Parathyroid adenoma (tissue), 2 donors: ENCODE measurements around the gene SOX5.
"Not testable (repeated sequence)": the region's sequence is repeated elsewhere in the genome, so short reads cannot be mapped to it uniquely, and the experiment has no call there.

Experiments used
- H2AFZ ChIP-seq: fragments of 300-600 bp; sonication (generic); one replicate; pipeline ENCODE4 v1.7.0; 2017; ENCODE audit warnings: antibody characterized with exemption, mild to moderate bottlenecking
- H3K27ac ChIP-seq: fragments of 300-600 bp; sonication (generic); one replicate; pipeline ENCODE4 v1.7.0; 2017
- H3K27me3 ChIP-seq: fragments of 300-600 bp; sonication (generic); one replicate; pipeline ENCODE4 v1.7.0; 2017; ENCODE audit warnings: low read length; ENCODE audit not compliant: control insufficient read depth, insufficient read depth
- H3K36me3 ChIP-seq: fragments of 300-600 bp; sonication (generic); one replicate; pipeline ENCODE4 v1.7.0; 2017; ENCODE audit warnings: low read length; ENCODE audit not compliant: control insufficient read depth, insufficient read depth
- H3K4me1 ChIP-seq: fragments of 300-600 bp; sonication (generic); one replicate; pipeline ENCODE4 v1.7.0; 2017; ENCODE audit warnings: control low read depth
- H3K4me2 ChIP-seq: fragments of 300-600 bp; sonication (generic); one replicate; pipeline ENCODE4 v1.7.0; 2017; ENCODE audit warnings: low read length
- H3K4me3 ChIP-seq: fragments of 300-600 bp; sonication (generic); one replicate; pipeline ENCODE4 v1.7.0; 2017; ENCODE audit warnings: low read depth, low read length
- H3K79me2 ChIP-seq: fragments of 300-600 bp; sonication (generic); one replicate; pipeline ENCODE4 v1.7.0; 2017; ENCODE audit warnings: control low read depth
- H3K9ac ChIP-seq: fragments of 300-600 bp; sonication (generic); one replicate; pipeline ENCODE4 v1.7.0; 2017; ENCODE audit warnings: mild to moderate bottlenecking
- H3K9me3 ChIP-seq: fragments of 300-600 bp; sonication (generic); one replicate; pipeline ENCODE4 v1.7.0; 2017; ENCODE audit warnings: low read length; ENCODE audit not compliant: control insufficient read depth
- CTCF ChIP-seq: fragments of 300-600 bp; sonication (generic); IDR thresholded peaks from one replicate; pipeline ENCODE4 v1.7.0; 2017; ENCODE audit warnings: antibody characterized with exemption, mild to moderate bottlenecking
- donor health status: primary hyperparathyroidism.

Gene SOX5

GRCh38 chr12:23729359-23729758 is 220.1 kb downstream of the SOX5 start:
- no peak overlapping the region for H3K4me2 ChIP-seq
- H3K27me3 ChIP-seq: no peaks in the 10 kb centered on the region
- no peaks in the 10 kb centered on the region for H3K9me3 ChIP-seq

DNA sequence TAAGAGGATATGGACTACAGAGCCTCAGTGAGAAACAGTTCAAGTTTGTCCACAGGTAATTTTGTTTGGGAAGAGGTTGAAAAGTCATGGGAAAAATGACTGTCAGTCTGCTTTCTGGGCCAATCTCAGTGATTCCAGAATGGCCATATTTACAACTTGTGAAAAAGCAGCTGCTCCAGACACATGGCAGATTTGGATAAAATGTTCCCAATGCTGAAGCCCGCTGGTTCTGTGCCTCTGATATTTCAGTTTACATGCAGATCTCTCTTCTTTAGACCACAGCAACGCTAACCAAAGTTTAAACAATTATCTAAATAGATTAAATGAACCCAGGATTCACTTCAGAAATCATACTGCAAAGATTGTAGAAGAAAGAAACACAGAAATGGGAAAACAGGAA is 222.8 kb downstream of the SOX5 start:
- Histone ChIP-seq H3K36me3 (no peaks in the 10 kb centered on the region), H3K27ac (no peak overlapping the region), H3K9ac (no peak overlapping the region), H3K4me3 (no peak overlapping the region), H2AFZ (no peak overlapping the region), H3K4me2 (no peak overlapping the region), H3K27me3 (no peaks in the 10 kb centered on the region), H3K9me3 (no peaks in the 10 kb centered on the region), H3K79me2 (no peaks in the 10 kb centered on the region), H3K4me1 (no peaks in the 10 kb centered on the region)
- TF ChIP-seq CTCF: no peak

More at GRCh38 chr12:23729359-23729758, 220.1 kb downstream of the SOX5 start:
- H2AFZ ChIP-seq: no peak overlapping the region
- H3K4me3 ChIP-seq: no peak overlapping the region
- TF ChIP-seq CTCF: no peak
- no peaks in the 10 kb centered on the region for H3K36me3 ChIP-seq
- H3K27ac ChIP-seq: no peak overlapping the region
- no peak overlapping the region for H3K9ac ChIP-seq
- no peaks in the 10 kb centered on the region for H3K4me1 ChIP-seq
- H3K79me2 ChIP-seq: no peaks in the 10 kb centered on the region

- H3K36me3 ChIP-seq: no peaks in the 10 kb centered on the region
- H3K9ac ChIP-seq: no peak overlapping the region
- no peaks in the 10 kb centered on the region for H3K79me2 ChIP-seq
- no peaks in the 10 kb centered on the region for H3K9me3 ChIP-seq
- no peaks in the 10 kb centered on the region for H3K27me3 ChIP-seq
- no peak for TF ChIP-seq CTCF
- no peaks in the 10 kb centered on the region for H3K4me1 ChIP-seq
- no peak overlapping the region for H3K4me2 ChIP-seq
- no peak overlapping the region for H3K27ac ChIP-seq
- H3K4me3 ChIP-seq: no peak overlapping the region
- no peak overlapping the region for H2AFZ ChIP-seq
Observed at GRCh38 chr12:23722655-23723054, 226.8 kb downstream of the SOX5 start.

DNA sequence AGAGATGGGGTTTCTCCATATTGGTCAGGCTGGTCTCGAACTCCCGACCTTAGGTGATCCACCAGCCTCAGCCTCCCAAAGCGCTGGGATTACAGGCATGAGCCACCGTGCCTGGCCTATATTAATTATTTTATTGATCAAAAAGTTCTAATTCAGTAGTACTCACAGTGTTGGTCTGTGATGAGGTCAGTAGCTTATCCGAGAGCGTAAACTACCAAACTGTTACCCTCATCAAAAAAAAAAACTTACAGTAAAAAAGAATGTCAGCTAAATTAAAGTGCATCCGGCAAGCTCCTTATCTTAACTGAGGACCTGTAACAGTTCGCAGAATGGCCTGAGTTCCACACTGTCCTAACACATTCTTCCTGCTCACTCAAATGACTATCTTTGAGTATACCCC is 228.2 kb downstream of the SOX5 start:
- TF ChIP-seq CTCF: no peak
- Histone ChIP-seq H2AFZ (no peak overlapping the region), H3K9me3 (no peaks in the 10 kb centered on the region), H3K9ac (no peak overlapping the region), H3K79me2 (no peaks in the 10 kb centered on the region), H3K27ac (no peak overlapping the region), H3K36me3 (no peaks in the 10 kb centered on the region), H3K4me3 (no peak overlapping the region), H3K4me2 (no peak overlapping the region), H3K27me3 (no peaks in the 10 kb centered on the region), H3K4me1 (no peaks in the 10 kb centered on the region)

- Histone ChIP-seq H2AFZ (no peak overlapping the region), H3K9me3 (no peaks in the 10 kb centered on the region), H3K27ac (no peak overlapping the region), H3K79me2 (no peaks in the 10 kb centered on the region), H3K4me1 (no peaks in the 10 kb centered on the region), H3K27me3 (no peaks in the 10 kb centered on the region), H3K4me2 (no peak overlapping the region), H3K9ac (no peak overlapping the region), H3K4me3 (no peak overlapping the region), H3K36me3 (no peaks in the 10 kb centered on the region)
- no peak for TF ChIP-seq CTCF
Observed at GRCh38 chr12:23719493-23719892, 230.0 kb downstream of the SOX5 start.

- H3K27ac ChIP-seq, H3K4me2 ChIP-seq, H3K4me1 ChIP-seq, H3K36me3 ChIP-seq, H2AFZ ChIP-seq, H3K9ac ChIP-seq, H3K27me3 ChIP-seq, H3K4me3 ChIP-seq, H3K9me3 ChIP-seq, H3K79me2 ChIP-seq: not testable (repeated sequence)
Observed at GRCh38 chr12:23710361-23710760, 239.1 kb downstream of the SOX5 start.
